Uterus (tissue), 4 donors: ENCODE data around the gene KRT82. TPM values are rescaled to one million over a fixed set of nuclear protein-coding genes. Genes with fewer than 3 reads are reported as not detected.
A peak's percentile ranks its signal among the peaks of the same experiment; 100 is the strongest.

Experiments used
- DNase-seq, 2 donors: peaks; one replicate each; pipeline ENCODE4 v3.0.0-alpha.2; 2019 to 2020
- H3K27ac ChIP-seq, 2 donors: fragments of 200-600 bp; sonication (generic); 1 replicate in 1 of 2; 2 replicates in 1 of 2; pipeline ENCODE4 v1.5.1; 2016 to 2018
- H3K27me3 ChIP-seq, 2 donors: fragments of 200-600 bp; sonication (generic); one replicate each; pipeline ENCODE4 v1.5.1; 2018 to 2019; ENCODE audit warnings: control low read depth in 1 of 2
- H3K36me3 ChIP-seq, 2 donors: fragments of 200-600 bp; sonication (generic); one replicate each; pipeline ENCODE4 v1.5.1; 2019; ENCODE audit warnings: control low read depth in 1 of 2
- H3K4me1 ChIP-seq, 2 donors: fragments of 200-600 bp; sonication (generic); one replicate each; pipeline ENCODE4 v1.5.1; 2018 to 2019; ENCODE audit warnings: control low read depth in 1 of 2
- H3K4me3 ChIP-seq, 2 donors: fragments of 200-600 bp; sonication (generic); 1 replicate in 1 of 2; 2 replicates in 1 of 2; pipeline ENCODE4 v1.5.1; 2018 to 2019; ENCODE audit warnings: mild to moderate bottlenecking in 1 of 2
- H3K9me3 ChIP-seq, 2 donors: fragments of 200-600 bp; sonication (generic); one replicate each; pipeline ENCODE4 v1.5.1; 2019; ENCODE audit warnings: control low read depth in 1 of 2
- POLR2A ChIP-seq, 2 donors: fragments of 450-650 bp; IDR thresholded peaks; one replicate each; pipeline ENCODE4 v1.6.1; 2016; ENCODE audit warnings: antibody characterized with exemption in 2 of 2, mild to moderate bottlenecking in 1 of 2, moderate library complexity in 1 of 2
- intact Hi-C: fragments of 100-400 bp; cut with DNase I; formaldehyde crosslinking; loops from one replicate; pipeline ENCODE4 v1.15.1; 2023; ENCODE audit warnings: low total_unique reads
- total RNA-seq, 4 donors: library from RNA; depleted of rRNA in 3 of 4; stranded (reverse); fragments of >200 nt in 3 of 4; gene quantifications; one replicate each; pipeline versions ENCODE4 v1.1.0 to v1.2.4, GENCODE V29; 2014 to 2023
- TF ChIP-seq, protein P1 (sequence below), 4 experiments: fragments of 200-600 bp in 2 of 4; fragments of 450-650 bp in 2 of 4; sonication (generic) in 2 of 4; IDR thresholded peaks; one replicate each; pipeline ENCODE4 v1.5.1; 2016 to 2019; ENCODE audit warnings: antibody characterized with exemption in 4 of 4, mild to moderate bottlenecking in 2 of 4, moderate library complexity in 1 of 4
- donor health status: DM: yes; HTN: yes; CAD: no.

KRT82 gene
- total RNA-seq, 4 donors from 2014 or later: not detected

DNA sequence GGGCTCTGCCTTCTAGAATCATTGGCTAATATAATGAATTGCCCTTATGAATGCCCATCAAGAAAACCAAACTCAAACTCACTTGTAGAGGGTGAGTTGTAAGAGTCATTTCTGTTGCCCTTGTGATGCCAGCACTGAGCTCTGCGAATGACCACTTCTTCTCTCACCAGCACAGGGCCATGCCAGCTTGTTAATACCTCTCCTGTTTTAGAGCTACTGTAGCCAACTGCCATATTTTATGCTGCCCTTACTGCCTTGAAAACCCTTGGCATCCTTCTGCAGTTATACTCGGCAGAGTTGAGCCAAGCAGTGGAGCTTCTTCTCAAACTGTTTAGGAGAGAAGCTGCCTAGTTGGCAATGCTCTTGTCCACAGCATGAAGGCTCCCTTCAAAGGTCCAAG is 19.9 kb upstream of the KRT82 start:
- no peak for DNase-seq
- no peaks in the 10 kb centered on the region for H3K9me3 ChIP-seq
- intact Hi-C loops: no loop called here
- no peak overlapping the region for H3K4me3 ChIP-seq
- peaks cover 0 to 4% of the 10 kb centered on the region in 2 donors for H3K4me1 ChIP-seq
- H3K27ac ChIP-seq: no peak overlapping the region
- TF ChIP-seq, protein P1, sequence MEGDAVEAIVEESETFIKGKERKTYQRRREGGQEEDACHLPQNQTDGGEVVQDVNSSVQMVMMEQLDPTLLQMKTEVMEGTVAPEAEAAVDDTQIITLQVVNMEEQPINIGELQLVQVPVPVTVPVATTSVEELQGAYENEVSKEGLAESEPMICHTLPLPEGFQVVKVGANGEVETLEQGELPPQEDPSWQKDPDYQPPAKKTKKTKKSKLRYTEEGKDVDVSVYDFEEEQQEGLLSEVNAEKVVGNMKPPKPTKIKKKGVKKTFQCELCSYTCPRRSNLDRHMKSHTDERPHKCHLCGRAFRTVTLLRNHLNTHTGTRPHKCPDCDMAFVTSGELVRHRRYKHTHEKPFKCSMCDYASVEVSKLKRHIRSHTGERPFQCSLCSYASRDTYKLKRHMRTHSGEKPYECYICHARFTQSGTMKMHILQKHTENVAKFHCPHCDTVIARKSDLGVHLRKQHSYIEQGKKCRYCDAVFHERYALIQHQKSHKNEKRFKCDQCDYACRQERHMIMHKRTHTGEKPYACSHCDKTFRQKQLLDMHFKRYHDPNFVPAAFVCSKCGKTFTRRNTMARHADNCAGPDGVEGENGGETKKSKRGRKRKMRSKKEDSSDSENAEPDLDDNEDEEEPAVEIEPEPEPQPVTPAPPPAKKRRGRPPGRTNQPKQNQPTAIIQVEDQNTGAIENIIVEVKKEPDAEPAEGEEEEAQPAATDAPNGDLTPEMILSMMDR (IDR thresholded peaks at IDR 0.05): no peak
- TF ChIP-seq POLR2A (IDR thresholded peaks at IDR 0.05): no peak
- H3K27me3 ChIP-seq: no peaks in the 10 kb centered on the region
- H3K36me3 ChIP-seq: no peaks in the 10 kb centered on the region

DNA sequence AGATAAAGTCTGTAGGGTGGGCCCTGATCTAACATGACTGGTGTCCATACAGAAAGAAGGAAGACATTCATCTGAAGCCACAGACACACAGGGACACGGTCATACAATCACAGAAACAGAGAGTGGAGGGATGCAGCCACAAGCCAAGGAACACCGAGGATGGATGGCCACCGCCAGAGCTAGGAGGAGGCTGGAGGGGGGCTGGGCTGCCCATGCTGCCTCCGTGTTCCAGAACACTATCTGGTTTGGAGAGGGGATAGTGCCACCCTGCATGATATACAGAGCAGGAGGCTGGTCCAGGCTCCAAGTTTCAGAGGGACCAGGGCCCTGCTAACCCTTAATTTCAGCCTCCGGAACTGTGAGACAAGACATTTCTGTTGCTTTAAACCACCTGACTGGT is 19.3 kb upstream of the KRT82 start:
- H3K9me3 ChIP-seq: no peaks in the 10 kb centered on the region
- H3K4me1 ChIP-seq: peaks cover 0 to 4% of the 10 kb centered on the region in 2 donors
- no peak for DNase-seq
- intact Hi-C loops: no loop called here
- no peak overlapping the region for H3K4me3 ChIP-seq
- no peaks in the 10 kb centered on the region for H3K27me3 ChIP-seq
- no peaks in the 10 kb centered on the region for H3K36me3 ChIP-seq
- TF ChIP-seq, protein P1 (IDR thresholded peaks at IDR 0.05): no peak
- no peak for TF ChIP-seq POLR2A (IDR thresholded peaks at IDR 0.05)
- H3K27ac ChIP-seq: no peak overlapping the region

- Histone ChIP-seq H3K27ac (peak overlapping the region; percentile 40 to 75), H3K4me1 (peaks cover 0 to 4% of the 10 kb centered on the region in 2 donors), H3K4me3 (no peak overlapping the region), H3K9me3 (no peaks in the 10 kb centered on the region), H3K36me3 (no peaks in the 10 kb centered on the region), H3K27me3 (no peaks in the 10 kb centered on the region)
- peak in 1 of 2 donors; percentile 49 for DNase-seq
- intact Hi-C loops: no loop called here
- TF ChIP-seq, protein P1 (IDR thresholded peaks at IDR 0.05): no peak
- TF ChIP-seq POLR2A (IDR thresholded peaks at IDR 0.05): no peak
These were observed 17.7 kb upstream of the KRT82 start for GRCh38 chr12:52423661-52424500.

GRCh38 chr12:52423035-52423434 is 16.9 kb upstream of the KRT82 start:
- DNase-seq: peak; percentile 36 to 43
- Histone ChIP-seq H3K9me3 (no peaks in the 10 kb centered on the region), H3K4me1 (peaks cover 0 to 4% of the 10 kb centered on the region in 2 donors), H3K27ac (peak overlapping the region; percentile 40 to 75), H3K36me3 (no peaks in the 10 kb centered on the region), H3K27me3 (no peaks in the 10 kb centered on the region), H3K4me3 (no peak overlapping the region)
- intact Hi-C loops: no loop called here
- TF ChIP-seq, protein P1 (IDR thresholded peaks at IDR 0.05): no peak

DNA sequence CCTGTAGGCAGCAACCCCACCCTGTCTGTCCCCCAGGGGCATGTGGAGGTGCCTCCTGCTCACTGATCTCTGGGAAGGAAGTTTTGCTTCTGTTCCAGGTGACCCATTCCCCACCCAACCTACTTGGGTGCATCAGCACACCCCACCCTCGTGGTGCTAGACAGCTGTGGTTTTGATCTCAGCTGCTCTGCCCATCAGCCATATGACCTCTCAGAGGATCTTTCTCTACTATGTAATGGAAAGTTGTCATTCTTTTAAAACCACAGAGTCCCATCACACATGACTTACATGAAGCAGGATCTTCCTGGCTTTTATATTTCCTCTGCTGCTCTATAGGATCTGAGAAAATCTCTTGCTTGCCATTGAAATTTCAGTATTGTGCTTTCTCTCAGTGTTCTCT is 13.5 kb upstream of the KRT82 start:
- H3K4me1 ChIP-seq: peaks cover 0 to 14% of the 10 kb centered on the region in 2 donors
- H3K4me3 ChIP-seq: no peak overlapping the region
- no peak overlapping the region for H3K27ac ChIP-seq
- no peak for DNase-seq
- TF ChIP-seq, protein P1 (IDR thresholded peaks at IDR 0.05): no peak
- no peak for TF ChIP-seq POLR2A (IDR thresholded peaks at IDR 0.05)
- H3K36me3 ChIP-seq: no peaks in the 10 kb centered on the region
- intact Hi-C loops: no loop called here
- no peaks in the 10 kb centered on the region for H3K9me3 ChIP-seq
- no peaks in the 10 kb centered on the region for H3K27me3 ChIP-seq
